GM12865 (cell line): ENCODE data around the gene KCNJ9.
A peak's percentile ranks its signal among the peaks of the same experiment; 100 is the strongest.

ENCODE experiments used
- DNase-seq: peaks from one replicate; pipeline ENCODE4 v3.0.0; 2010; ENCODE audit warnings: low read depth
- H3K4me3 ChIP-seq: 2 replicates; pipeline ENCODE4 v1.5.1; 2011; ENCODE audit warnings: mild to moderate bottlenecking, low read depth, low read length, control low read depth
- TF ChIP-seq, protein P1 (sequence below): IDR thresholded peaks from 2 replicates; pipeline ENCODE4 v1.5.1; 2011; ENCODE audit warnings: low read length, control low read depth, low read depth, inconsistent platforms; ENCODE audit not compliant: insufficient read depth; ENCODE audit errors: missing control alignments

KCNJ9 gene

DNA sequence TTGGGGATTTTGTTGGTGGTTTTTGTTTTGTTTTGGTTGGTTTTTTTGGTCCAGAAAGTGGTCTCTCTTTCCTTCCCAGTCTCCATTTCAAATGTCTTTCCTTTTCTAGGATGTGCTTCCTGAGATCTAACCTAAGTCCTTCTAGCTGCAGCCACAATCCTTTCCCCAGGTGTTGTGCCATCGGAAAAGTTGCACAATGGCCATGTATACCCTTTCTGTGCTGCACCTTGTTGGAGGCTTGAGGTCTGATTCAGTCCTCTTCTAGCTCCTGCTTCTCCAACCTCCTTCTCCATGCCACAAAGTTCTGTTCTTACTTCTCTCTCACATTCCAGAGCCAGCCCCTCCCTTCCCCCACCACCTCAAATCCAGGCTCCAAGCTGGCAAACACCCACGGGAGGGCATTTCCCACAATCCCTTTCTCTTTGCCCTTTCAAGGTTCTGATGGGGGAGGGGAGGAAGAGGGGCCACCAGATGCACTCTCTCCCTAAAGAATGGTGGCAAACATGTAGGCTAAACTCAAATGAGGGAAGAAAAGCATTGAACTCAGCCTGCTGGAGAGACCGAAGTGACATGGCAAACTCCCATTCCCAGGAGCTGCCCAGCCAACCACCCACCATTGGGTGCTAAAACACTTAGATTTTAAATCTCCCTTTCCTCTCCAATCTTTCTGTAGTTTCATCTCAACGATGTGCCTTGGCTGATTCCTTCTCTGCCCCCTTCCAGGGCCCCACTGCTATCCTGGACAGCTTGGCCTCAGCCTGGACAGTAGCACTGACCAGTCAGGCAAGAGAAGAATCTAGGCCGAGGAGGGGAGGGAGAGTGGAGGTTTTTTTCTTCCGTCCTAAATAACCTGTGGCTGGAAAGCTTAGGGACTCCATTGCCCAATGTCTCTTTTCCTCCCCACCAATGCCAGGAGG, 14.3 kb upstream of the KCNJ9 start:
- TF ChIP-seq, protein P1, sequence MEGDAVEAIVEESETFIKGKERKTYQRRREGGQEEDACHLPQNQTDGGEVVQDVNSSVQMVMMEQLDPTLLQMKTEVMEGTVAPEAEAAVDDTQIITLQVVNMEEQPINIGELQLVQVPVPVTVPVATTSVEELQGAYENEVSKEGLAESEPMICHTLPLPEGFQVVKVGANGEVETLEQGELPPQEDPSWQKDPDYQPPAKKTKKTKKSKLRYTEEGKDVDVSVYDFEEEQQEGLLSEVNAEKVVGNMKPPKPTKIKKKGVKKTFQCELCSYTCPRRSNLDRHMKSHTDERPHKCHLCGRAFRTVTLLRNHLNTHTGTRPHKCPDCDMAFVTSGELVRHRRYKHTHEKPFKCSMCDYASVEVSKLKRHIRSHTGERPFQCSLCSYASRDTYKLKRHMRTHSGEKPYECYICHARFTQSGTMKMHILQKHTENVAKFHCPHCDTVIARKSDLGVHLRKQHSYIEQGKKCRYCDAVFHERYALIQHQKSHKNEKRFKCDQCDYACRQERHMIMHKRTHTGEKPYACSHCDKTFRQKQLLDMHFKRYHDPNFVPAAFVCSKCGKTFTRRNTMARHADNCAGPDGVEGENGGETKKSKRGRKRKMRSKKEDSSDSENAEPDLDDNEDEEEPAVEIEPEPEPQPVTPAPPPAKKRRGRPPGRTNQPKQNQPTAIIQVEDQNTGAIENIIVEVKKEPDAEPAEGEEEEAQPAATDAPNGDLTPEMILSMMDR: no peak
- no peak for DNase-seq
- no peak overlapping the region for H3K4me3 ChIP-seq

DNA sequence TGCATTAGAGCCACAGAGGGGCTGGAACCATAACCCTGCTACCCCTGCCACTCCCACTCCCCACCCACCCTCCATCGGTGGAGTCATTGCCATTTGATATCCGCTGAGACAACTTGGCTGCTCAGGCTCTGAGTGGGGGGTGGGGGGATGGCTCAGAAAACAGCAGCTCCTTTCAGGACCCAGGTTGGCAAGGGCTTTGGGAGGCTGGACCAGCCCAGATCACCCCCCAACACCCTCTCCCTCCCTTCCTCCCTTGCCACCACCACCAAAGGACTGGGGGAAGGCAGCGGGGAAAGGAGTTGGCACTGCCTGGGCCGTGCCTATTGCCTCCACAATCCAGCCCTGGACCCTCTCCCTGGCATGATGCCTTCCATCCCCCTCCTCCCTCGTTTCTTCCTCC, 13.1 kb upstream of the KCNJ9 start:
- no peak for DNase-seq
- H3K4me3 ChIP-seq: no peak overlapping the region
- TF ChIP-seq, protein P1: no peak

DNA sequence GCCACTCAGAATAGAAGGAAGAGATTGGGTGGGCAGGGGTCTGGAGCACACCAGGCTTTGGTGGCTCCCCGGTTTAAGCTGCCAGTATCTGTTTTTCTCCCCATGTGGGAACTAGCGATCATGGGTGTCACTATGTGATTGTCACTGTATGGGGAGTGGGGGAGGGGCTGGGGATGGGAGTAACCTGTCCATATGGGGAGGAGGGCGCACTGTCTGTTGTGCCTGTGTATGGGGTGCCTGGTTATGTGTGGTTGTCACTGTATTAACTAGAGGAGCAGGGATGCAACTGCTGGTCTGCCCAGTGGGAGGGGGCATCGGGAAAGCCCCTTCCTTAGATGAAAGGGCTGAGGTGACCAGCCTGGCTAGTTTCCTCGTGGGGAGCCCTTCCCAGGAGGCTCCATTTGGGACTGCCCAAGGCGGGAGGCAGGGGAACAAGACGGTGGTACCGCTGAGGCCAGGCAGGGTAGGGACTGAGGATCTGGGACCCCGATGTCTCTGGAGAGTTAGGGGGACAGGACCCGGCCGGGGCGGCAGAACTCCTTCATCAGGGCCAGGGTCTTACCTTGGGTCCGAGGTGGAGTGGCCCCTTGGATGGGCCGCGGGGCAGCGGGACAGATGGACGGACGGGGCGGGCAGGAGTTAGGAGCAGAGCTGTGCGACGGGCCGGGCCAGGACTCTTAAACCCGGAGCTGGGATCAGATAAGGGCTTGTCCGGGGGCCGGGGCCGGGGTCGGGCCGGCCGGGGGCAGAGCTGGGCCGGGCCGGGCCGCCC, 11.7 kb upstream of the KCNJ9 start, which contains the start of gene KCNJ10:
TSS of gene KCNJ10 (minus strand) at position 701 of the 772 bp plus-strand sequence. CDS start 27,628 bp downstream, outside the sequence.
- peak within 1 kb of the TSS; percentile 46 for H3K4me3 ChIP-seq
- TF ChIP-seq, protein P1: no peak
- DNase-seq: no peak

DNA sequence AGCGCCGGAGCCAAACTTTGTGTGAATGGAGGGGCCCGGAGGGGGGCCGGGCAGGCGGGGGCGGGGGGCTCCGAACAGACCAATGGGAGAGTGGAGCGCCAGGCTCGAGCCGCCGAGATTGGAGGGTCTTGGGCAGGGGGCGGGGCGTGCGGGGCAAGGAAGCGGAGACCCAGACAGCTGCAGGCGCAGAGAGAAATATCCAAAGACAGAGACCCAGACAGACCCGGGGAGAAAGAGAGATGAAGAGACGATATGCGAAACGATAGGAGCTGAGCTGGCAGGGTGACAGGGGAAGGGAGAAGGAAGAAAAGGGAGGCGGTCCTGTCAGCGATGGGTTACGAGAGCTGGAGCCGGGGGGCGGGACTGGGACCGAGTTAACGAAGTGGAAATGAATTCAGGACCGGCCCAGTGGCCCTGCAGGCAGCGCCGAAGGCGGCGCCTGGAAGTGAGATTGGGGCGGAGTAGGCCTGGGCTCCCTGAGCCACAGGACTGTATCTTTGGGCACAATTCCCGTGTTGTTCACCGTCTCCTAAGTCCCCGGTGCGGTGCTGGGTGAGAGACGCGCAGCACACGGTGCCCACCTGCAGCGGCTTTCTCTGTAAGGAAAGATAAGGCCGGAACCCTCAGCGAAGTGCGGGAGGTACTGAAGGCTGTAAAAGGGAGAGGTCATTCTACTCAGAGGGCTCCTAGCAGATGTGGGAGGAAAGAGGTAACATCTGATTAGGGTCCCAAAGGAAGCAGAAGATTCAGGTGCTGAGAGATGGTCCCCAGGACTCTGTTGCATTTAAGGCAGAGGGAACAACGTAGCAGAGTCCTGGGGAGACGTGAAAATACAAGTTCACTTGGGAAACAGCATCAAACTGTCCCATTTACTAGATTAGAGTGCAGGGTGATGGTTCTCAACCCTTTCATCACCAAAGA, 10.8 kb upstream of the KCNJ9 start:
- TF ChIP-seq, protein P1: no peak
- peak overlapping the region; percentile 46 for H3K4me3 ChIP-seq
- peak; percentile 53 for DNase-seq

DNA sequence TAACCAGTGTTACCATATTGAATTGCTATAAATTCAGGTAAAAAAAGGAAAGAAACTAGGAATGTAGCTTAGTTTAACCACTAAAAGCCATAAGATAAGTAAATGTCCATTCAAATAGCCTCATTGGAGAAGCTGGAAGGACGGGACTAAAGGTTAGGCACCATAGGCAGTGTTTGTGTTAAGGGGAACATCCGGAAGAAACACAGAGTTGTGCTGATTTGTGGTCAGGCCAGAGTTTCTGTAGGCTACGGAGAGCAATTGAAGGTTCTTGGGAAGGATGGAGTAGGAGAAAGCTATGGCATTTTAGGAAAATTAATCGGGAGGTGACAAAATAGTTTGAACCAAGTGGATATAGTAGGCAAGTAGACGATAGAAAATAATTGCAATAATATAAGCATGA, 10.0 kb upstream of the KCNJ9 start:
- TF ChIP-seq, protein P1: no peak
- DNase-seq: no peak
- H3K4me3 ChIP-seq: no peak overlapping the region

DNA sequence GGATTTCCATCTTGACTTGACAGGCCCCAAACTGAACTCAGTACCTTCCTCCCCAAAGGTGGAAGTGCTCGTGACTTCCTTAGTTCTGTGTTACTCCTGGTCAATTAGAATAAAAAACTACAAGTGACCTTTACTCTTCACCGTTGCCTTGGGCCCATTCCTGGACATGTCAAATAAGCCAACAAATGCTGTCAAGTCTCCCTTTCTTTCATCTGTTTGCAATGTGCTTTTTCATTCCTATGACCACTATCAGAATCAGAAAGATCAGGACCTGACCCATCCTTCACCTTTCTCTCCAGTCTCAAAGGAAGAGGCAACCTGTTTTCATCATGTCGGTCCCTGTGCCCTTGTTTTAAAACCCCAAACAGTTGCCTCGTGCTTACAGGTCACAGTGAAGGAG, 6.5 kb upstream of the KCNJ9 start:
- no peak overlapping the region for H3K4me3 ChIP-seq
- DNase-seq: no peak
- TF ChIP-seq, protein P1: no peak
